HepG2 (cell line): Measurements from ENCODE around the gene NECAB2. TPM values are rescaled to one million over a fixed set of nuclear protein-coding genes. Genes with fewer than 3 reads are reported as not detected.

Experiments used
- ATAC-seq: fragments of 200-7000 bp; cut with Tn5 transposase; 3 replicates; pipeline ENCODE4 v1.9.1; 2020; ENCODE audit warnings: mild to moderate bottlenecking, moderate library complexity
- BruUV-seq: library from RNA; stranded (reverse); fragments of 400-500 nt; replicated peaks from 2 replicates; lab custom pipeline; 2021; lab: Mats Ljungman, UMichigan
- CTCF ChIA-PET: fragments of 300-600 bp; formaldehyde crosslinking; extraction: SDS; loops from one replicate; lab custom pipeline; 2021; ENCODE audit warnings: low total read pairs, inconsistent platforms, low intra/inter-chr PET ratio; lab: Yijun Ruan, JAX
- POLR2A ChIA-PET: fragments of 350-600 bp; sonication (Branson Sonifier 250); formaldehyde crosslinking; loops from one replicate; lab custom pipeline; 2020; ENCODE audit warnings: antibody characterized with exemption, inconsistent platforms; lab: Yijun Ruan, JAX
- DNase-seq: peaks from one replicate; pipeline ENCODE4 v3.0.0-alpha.2; 2015; ENCODE audit warnings: low spot score
- FAIRE-seq: peaks from 3 replicates; lab custom pipeline; 2011; peaks lifted over from hg19 to GRCh38; lab: Jason Lieb, UNC
- H2AFZ ChIP-seq: one replicate; pipeline ENCODE4 v1.6.1; 2011; ENCODE audit warnings: low read length, inconsistent platforms
- H3K27ac ChIP-seq: fragments of 300-600 bp; 3 replicates; pipeline ENCODE4 v1.8.0; 2011; ENCODE audit warnings: mixed run types, mild to moderate bottlenecking, mixed read lengths, low read length, inconsistent platforms; ENCODE audit not compliant: insufficient read depth; ENCODE audit errors: extremely low read length
- H3K27me3 ChIP-seq, 2 experiments: fragments of 200-600 bp in 1 of 2; 2 replicates in 1 of 2; 3 replicates in 1 of 2; pipeline versions ENCODE4 v1.6.0 to v1.8.0; 2011; ENCODE audit warnings: low read length in 2 of 2, mild to moderate bottlenecking in 2 of 2, moderate library complexity in 2 of 2, inconsistent platforms in 1 of 2; ENCODE audit not compliant: insufficient read depth in 2 of 2, control insufficient read depth in 1 of 2
- H3K36me3 ChIP-seq, 2 experiments: fragments of 200-600 bp in 1 of 2; replicated peaks in 1 of 2; 2 replicates in 1 of 2; 3 replicates in 1 of 2; pipeline versions ENCODE4 v1.5.1 to v1.8.0; 2011; ENCODE audit warnings: low read length in 2 of 2, inconsistent platforms in 1 of 2; ENCODE audit not compliant: insufficient read depth in 2 of 2, control insufficient read depth in 1 of 2
- H3K4me1 ChIP-seq: 2 replicates; pipeline ENCODE4 v1.5.1; 2012; ENCODE audit warnings: low read length, inconsistent platforms; ENCODE audit not compliant: insufficient read depth
- H3K4me2 ChIP-seq: 2 replicates; pipeline ENCODE4 v1.6.0; 2011; ENCODE audit warnings: low read depth, low read length, inconsistent platforms
- H3K4me3 ChIP-seq, 3 experiments: fragments of 200-600 bp in 1 of 3; sonication (generic), shearing (Covaris generic) in 1 of 3; replicated peaks in 1 of 3; 2 replicates each; pipeline ENCODE4 v1.5.1; 2011 to 2016; ENCODE audit warnings: low read length in 3 of 3, inconsistent platforms in 2 of 3, low read depth in 2 of 3, mild to moderate bottlenecking in 2 of 3, control low read depth in 1 of 3, mixed read lengths in 1 of 3; ENCODE audit not compliant: insufficient read depth in 1 of 3
- H3K79me2 ChIP-seq: one replicate; pipeline ENCODE4 v1.6.1; 2011; ENCODE audit warnings: low read length, inconsistent platforms; ENCODE audit not compliant: insufficient read depth
- H3K9ac ChIP-seq: 2 replicates; pipeline ENCODE4 v1.6.0; 2011; ENCODE audit warnings: mild to moderate bottlenecking, low read depth, low read length, inconsistent platforms; ENCODE audit not compliant: insufficient read depth
- H3K9me3 ChIP-seq: 2 replicates; pipeline ENCODE4 v1.5.1; 2012; ENCODE audit warnings: mild to moderate bottlenecking, low read length
- H4K20me1 ChIP-seq: 2 replicates; pipeline ENCODE4 v1.6.0; 2011; ENCODE audit warnings: inconsistent platforms, mild to moderate bottlenecking, low read length, moderate library complexity; ENCODE audit not compliant: insufficient read depth
- HMGXB3 ChIP-seq: sonication (generic); formaldehyde crosslinking; IDR thresholded peaks from 2 replicates; pipeline ENCODE4 v1.4.0; 2020; ENCODE audit warnings: missing genetic modification reagents, borderline replicate concordance
- MZF1 ChIP-seq: sonication (generic); formaldehyde crosslinking; IDR thresholded peaks from 2 replicates; pipeline ENCODE4 v1.8.1; 2023; ENCODE audit warnings: mild to moderate bottlenecking, missing genetic modification reagents, borderline replicate concordance
- RNF219 ChIP-seq: sonication (generic); formaldehyde crosslinking; IDR thresholded peaks from 2 replicates; pipeline ENCODE4 v1.5.0; 2020; ENCODE audit warnings: mild to moderate bottlenecking, missing genetic modification reagents
- ZBTB46 ChIP-seq: sonication (generic); formaldehyde crosslinking; IDR thresholded peaks from 2 replicates; pipeline ENCODE4 v1.4.0; 2020; ENCODE audit warnings: mild to moderate bottlenecking, missing genetic modification reagents, borderline replicate concordance
- ZGPAT ChIP-seq: IDR thresholded peaks from 2 replicates; pipeline ENCODE4 v1.6.1; 2016; ENCODE audit warnings: mild to moderate bottlenecking
- ZNF275 ChIP-seq: sonication (generic); formaldehyde crosslinking; IDR thresholded peaks from 2 replicates; pipeline ENCODE4 v1.8.0; 2022; ENCODE audit warnings: missing genetic modification reagents, mild to moderate bottlenecking, inconsistent platforms, borderline replicate concordance
- ZNF891 ChIP-seq: sonication (generic); formaldehyde crosslinking; IDR thresholded peaks from 2 replicates; pipeline ENCODE4 v1.5.0; 2020; ENCODE audit warnings: mild to moderate bottlenecking, missing genetic modification reagents
- ZUFSP ChIP-seq: sonication (generic); formaldehyde crosslinking; IDR thresholded peaks from 2 replicates; pipeline ENCODE4 v1.9.0; 2021; ENCODE audit warnings: missing genetic modification reagents, mild to moderate bottlenecking, borderline replicate concordance
- WGBS: methylation state at CpG from one replicate; pipeline ENCODE4 v1.1.6; 2017; ENCODE audit warnings: low lambda C conversion rate; 5-methylcytosine and 5-hydroxymethylcytosine counted together
- in situ Hi-C: cut with HindIII; loops from 2 replicates; pipeline ENCODE4 v1.10.0; 2017; ENCODE audit warnings: low pct_unique_long_range_greater_than_20kb; ENCODE audit not compliant: extremely low pct_ligation_motif_present
- intact Hi-C: fragments of 100-400 bp; cut with micrococcal nuclease; formaldehyde crosslinking; loops from one replicate; pipeline ENCODE4 v1.10.0; 2022; ENCODE audit not compliant: unreplicated experiment
- polyA plus RNA-seq, 8 experiments: library from polyadenylated mRNA; depleted of rRNA in 3 of 8; stranded (reverse) in 7 of 8; unstranded in 1 of 8; fragments of >200 nt; fragmentation: Illumina TruSeq in 4 of 8; extraction: Trizol in 4 of 8; gene quantifications; 2 replicates each; pipeline versions ENCODE4 v1.2.1 to v1.2.3, GENCODE V29; 2011 to 2016; ENCODE audit warnings: low read depth in 4 of 8, missing spikeins in 1 of 8, mixed read lengths in 1 of 8; ENCODE audit not compliant: insufficient read depth in 1 of 8
- total RNA-seq, 5 experiments: library from RNA; depleted of rRNA; stranded (reverse); fragments of >200 nt; fragmentation: Illumina TruSeq; extraction: Trizol; gene quantifications; 2 replicates each; pipeline ENCODE4 v1.2.3, GENCODE V29; 2016; ENCODE audit warnings: low read depth in 1 of 5

The NECAB2 gene
- total and polyA plus RNA-seq, 2 of the 13 experiments (the other 11 are each of a cell fraction or from before 2014, with no cell fraction given): 0.21 to 0.49 TPM

GRCh38 chr16:84041881-84042280 is 73.8 kb downstream of the NECAB2 start:
- Histone ChIP-seq H3K4me3 (no peak overlapping the region), H3K4me1 (peaks cover 24% of the 10 kb centered on the region), H3K79me2 (no peaks in the 10 kb centered on the region), H3K27me3 (peaks cover 2 to 48% of the 10 kb centered on the region in 2 experiments; a peak in 3 of 5 replicates), H3K27ac (no peak overlapping the region), H2AFZ (no peak overlapping the region), H4K20me1 (no peaks in the 10 kb centered on the region), H3K9ac (no peak overlapping the region), H3K36me3 (no peaks in the 10 kb centered on the region), H3K4me2 (no peak overlapping the region), H3K9me3 (no peaks in the 10 kb centered on the region)
- POLR2A ChIA-PET: no interaction called here
- 86% methylated on average over 17 of the region's 17 CpGs for WGBS
- CTCF ChIA-PET: no interaction called here
- ATAC-seq (no peak), DNase-seq (no peak), FAIRE-seq (no peak)
- intact Hi-C loops (loop anchor here (5.0 kb wide), 1 partner anchor 70 kb away; no protein-coding TSS in a partner anchor), in situ Hi-C loops (loop anchor here (5.0 to 10.0 kb wide), 3 partner anchors 85 to 217 kb away; no protein-coding TSS in a partner anchor)
- BruUV-seq: no TSS peak
- TF ChIP-seq ZNF891 (CRISPR knock-in tag) (no peak), HMGXB3 (CRISPR knock-in tag) (no peak), ZBTB46 (CRISPR knock-in tag) (no peak), ZGPAT (CRISPR knock-in tag) (no peak), ZNF275 (CRISPR knock-in tag) (no peak), RNF219 (CRISPR knock-in tag) (no peak), MZF1 (CRISPR knock-in tag) (no peak), ZUFSP (CRISPR knock-in tag) (no peak)
